Measurements from ENCODE around the gene RCHY1.
"Not testable (repeated sequence)": the region's sequence is repeated elsewhere in the genome, so short reads cannot be mapped to it uniquely, and the experiment has no call there.

The RCHY1 gene

DNA sequence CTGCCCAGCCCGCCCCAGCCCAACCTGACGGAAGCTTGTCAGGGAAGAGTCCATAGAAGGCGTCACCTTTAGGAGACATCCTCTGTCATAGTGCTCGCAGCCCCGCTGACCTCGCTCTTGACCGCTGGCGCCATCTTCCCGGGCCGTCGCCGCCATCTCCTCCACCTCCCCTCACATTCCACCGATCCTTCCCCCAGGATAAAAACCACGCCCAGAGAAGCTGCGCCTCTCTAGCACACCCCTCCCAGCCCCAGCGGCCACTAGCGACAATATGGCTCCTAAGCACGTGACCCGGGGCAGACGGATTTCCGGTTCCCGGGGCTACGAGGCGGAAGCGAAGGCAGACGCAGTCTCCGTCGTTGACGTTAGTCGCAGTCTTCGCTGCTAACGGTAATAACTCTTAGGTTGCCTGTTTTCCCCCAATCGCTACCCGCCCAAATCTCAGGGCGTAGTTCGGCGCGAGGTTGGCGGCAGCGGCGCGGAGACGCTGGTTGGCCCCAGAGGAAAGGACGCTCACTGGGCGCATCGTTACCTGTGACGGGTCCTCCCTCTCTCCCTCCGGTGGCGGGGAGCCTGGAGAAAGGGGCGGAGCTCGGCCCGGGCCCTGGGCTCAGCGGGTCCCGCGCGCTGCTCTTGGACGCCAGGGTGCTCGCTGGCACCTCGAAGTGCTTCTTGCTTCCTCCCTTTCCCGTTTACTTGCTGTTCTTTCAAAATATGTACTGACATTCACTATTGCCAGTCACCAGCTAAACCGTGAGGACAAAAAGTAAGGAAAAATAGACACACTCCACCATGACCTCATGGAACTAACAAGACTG is at the start of gene RCHY1, which contains the start of gene THAP6:
RCHY1 (minus strand) TSS at position 273 of the 818 bp plus-strand sequence; CDS start at position 156, 117 bp downstream.
THAP6 (plus strand) TSS at position 343 of the 818 bp plus-strand sequence. CDS start 980 bp downstream, outside the sequence.
- DNase-seq, result peak; percentile 88

DNA sequence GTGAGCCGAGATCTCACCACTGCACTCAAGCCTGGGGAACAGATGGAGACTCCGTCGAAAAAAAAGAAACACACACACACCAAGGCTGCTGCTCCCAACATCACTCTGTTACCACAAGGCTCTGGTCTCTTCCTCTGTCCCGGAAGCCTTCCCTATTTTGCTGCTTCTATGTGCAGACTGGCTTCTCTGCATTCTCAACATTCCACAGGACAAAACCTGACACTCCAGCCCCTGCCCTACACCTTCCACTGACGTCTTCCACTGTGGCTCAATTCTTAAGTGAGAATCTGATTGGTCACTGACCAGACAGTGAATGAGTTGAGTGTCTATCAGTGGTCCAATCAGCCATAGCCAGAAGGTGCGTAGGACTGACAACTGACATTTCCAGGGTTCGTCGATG is 47.6 kb upstream of the RCHY1 start:
- no peak for DNase-seq

DNA sequence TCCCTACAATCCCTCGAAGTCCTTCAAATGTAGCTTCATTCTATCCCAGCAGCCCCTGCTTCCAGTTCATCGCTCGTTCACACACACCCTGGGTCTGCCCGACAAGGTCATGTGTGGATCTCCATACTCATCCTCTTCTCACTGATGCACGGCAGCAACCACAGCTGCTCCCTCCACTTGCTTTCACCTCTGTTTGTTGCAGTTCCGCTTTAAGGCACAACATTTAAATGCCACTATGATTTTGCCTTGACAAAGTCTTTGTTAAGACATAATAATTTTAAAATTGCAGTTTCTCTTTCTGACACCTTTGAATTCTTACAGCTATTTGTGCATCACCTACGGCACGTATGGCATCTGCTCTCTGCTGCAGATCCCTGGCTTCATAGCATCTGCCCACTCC is 43.5 kb upstream of the RCHY1 start:
- no peak for DNase-seq

DNA sequence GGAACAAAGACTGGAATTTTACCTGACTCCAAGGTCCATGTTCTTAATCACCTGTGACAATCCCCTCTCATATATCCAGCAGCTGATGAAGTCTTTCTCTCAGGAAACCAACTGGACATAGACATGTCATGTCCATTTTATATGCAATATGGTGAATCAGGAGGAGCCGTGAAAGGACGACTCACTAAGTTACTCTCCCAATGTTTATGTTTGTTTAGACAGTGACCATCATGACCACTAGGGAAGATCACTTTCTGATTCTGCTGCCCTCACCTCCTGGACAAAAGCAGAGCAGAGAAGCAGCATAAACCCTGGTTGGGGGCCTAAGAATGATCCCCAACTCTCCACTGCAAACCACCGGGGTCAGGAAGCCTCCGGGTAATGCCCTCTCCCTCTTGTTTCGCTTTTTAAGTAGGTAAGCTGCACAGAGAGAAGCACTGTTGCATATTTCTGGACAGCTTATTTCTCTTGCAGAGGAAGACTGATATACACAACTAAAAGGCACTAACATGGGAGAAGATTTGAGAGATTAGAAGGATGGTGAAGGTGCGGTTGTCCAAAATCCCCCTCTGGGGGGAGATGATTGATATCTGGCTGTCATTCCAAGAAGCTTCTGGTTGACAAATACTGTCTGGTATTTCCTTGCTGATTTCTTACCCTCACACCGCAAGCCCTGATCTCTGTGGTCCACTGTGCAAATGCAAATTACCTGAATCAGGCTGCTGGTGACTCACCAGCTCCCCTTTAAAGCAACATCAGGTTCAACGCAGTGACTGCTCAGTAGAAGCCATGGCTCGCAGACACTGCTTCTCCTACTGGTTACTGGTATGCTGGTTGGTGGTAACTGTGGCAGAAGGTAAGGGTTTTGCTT is 41.3 kb upstream of the RCHY1 start, which contains the start of gene ODAPH:
ODAPH (plus strand) TSS at position 773 of the 871 bp plus-strand sequence; CDS start at position 790, 17 bp downstream.
- no peak for DNase-seq

DNA sequence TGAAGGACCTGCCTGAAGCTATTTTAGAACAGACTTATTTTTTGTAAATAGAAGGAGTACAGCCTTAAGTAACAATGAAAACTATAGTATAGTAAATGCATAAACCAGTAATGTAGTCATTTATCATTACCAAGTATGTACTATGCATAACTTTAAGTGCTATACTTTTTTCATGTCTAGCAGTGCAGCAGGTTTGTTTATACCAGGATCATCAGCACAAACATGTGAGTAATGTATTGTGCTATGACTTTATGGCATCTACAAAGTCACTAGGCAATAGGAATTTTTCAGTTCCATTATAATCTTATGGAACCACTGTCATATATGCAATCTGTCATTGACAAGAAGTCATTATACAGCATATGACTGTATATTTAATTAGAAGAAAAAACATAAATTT is 38.2 kb upstream of the RCHY1 start:
- no peak for DNase-seq

DNA sequence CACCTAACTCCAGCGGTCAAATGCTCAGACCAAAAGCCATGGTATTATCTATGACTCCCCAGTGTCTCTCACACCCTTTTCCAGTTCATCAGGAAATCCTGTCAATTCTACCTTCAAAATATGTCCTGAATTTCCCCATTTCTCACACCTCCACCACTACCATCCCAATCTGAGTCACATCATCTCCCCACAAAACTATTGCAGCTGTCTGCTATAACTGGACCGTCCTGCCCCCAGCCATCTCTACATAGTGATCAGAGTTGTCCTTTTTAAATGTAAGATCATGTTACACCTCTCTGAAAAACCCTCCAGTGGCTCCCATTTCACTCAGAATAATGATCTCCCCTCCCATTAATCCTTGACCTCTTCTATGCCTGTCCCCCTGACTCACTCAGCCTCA is 34.8 kb upstream of the RCHY1 start:
- no peak for DNase-seq

DNA sequence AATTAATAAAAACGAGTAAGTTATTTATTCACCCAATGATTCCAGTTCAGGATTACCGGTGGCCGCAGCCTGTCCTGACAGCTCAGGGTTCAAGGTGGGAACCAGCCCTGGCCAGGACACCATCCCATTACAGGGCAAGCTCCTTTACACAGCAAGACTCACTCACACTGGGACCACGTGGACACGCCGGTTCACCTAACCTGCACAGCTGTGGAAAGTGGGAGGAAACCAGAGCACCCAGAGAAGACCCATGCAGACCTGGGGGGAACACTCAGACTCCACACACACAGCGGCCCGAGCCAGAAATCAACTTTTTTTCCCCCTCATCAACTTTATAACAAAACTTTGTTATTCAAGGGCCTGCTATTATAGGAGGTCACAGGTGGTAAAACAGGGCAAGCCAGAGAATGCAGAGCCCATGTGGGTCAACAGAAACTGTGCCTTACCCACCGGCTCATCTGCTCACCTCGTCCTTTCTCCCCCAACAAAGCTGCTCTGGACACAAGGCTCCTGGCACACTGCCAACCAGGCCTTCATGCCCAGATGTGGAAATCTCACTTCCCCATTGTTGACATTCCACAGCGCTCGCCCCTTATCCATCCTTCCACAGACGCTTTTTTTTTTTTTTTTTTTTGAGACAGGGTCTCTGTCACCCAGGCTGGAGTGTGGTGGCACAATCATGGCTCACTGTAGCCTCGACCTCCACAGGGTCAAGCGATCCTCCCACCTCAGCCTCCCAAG is 33.6 kb upstream of the RCHY1 start:
- DNase-seq, result no peak

DNA sequence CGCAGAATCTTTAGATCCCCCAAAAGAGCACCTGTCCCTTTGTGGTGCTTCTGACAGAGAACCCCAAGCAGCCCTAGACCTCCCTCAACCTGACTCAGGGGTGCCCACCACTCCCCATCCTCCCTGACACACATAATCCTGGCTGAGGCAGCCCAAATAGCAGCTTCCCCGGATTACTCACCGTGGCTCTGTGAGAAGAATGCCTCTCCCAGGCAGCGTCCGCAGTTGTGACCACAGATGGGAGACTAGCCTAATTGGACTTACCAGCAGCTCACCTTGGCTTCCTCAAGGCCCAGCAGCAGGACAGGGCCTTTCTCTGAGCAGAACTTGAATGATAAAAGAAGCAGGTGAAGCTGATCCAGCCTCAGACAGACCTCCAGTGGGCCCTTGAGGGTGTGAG is 31.3 kb upstream of the RCHY1 start:
- no peak for DNase-seq

DNA sequence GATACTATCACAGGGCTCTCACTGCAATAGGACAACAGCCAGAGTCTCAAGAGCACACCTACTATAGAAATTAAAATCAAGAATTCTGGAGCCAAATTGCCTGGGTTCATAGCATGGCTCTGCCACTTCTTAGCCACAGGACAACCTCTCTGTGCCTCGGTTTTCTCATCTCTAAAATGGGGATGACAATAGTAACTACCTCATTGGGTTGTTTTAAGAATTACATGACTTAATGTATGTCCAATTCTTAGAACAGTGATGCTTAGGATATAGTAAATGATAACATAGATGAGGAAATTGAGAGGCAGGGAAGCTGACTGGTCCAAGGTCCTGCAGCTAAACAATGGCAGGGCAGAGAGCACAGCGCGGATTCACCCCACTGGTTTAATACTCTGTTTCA is 30.7 kb upstream of the RCHY1 start:
- DNase-seq, result no peak

DNA sequence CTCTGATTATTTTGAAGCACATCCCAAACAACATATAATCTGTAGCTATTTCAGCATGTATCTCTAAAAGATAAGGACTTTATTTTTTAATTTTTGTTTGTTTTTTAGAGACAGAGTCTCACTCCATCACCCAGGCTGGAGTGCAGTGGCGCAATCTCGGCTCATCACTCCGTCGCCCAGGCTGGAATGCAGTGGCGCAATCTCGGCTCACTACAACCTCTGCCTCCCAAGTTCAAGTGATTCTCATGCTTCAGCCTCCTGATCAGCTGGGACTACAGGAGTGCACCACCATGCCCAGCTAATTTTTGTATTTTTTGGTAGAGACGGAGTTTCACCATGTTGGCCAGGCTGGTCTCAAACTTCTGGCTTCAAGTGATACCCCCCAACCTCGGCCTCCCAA is 30.0 kb upstream of the RCHY1 start:
- DNase-seq, result not testable (repeated sequence)

DNA sequence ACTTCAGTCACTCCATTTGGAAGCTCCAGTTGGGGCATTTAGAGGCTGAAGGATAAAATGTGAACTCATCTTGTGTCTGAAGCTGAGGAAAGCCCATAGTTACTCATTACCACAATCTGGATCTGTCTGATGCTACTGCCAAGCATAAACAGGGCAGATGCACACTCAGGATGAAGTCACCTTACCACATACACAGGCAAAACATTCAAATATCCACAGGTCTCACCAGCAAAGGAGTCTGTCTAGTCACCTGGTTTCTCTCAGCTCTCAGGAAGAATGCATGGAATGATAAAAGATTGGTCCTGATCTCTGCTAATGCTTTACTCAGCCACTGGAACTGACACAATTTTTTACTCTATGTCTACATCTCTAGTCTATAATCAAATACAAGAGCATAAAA is 28.6 kb upstream of the RCHY1 start:
- no peak for DNase-seq

DNA sequence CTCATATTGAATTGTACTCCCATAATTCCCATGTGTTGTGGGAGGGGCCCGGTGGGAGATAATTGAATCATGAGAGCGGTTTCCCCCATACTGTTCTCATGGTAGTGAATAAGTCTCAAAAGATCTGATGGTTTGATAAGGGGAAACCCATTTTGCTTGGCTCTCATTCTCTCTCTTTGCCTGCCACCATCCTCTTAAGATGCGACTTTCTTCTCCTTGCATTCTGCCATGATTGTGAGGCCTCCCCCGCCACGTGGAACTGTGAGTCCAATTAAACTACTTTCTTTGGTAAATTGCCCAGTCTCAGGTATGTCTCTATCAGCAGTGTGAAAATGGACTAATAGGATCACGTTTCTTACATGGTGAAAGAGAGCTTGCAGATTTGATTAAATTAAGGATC is 23.1 kb upstream of the RCHY1 start:
- DNase-seq, result not testable (repeated sequence)

DNA sequence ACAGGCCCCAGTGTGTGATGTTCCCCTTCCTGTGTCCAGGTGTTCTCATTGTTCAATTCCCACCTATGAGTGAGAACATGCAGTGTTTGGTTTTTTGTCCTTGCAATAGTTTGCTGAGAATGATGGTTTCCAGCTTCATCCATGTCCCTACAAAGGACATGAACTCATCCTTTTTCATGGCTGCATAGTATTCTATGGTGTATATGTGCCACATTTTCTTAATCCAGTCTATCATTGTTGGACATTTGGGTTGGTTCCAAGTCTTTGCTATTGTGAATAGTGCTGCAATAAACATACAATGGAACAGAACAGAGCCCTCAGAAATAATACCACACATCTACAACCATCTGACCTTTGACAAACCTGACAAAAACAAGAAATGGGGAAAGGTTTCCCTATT is 19.7 kb upstream of the RCHY1 start:
- not testable (repeated sequence) for DNase-seq

DNA sequence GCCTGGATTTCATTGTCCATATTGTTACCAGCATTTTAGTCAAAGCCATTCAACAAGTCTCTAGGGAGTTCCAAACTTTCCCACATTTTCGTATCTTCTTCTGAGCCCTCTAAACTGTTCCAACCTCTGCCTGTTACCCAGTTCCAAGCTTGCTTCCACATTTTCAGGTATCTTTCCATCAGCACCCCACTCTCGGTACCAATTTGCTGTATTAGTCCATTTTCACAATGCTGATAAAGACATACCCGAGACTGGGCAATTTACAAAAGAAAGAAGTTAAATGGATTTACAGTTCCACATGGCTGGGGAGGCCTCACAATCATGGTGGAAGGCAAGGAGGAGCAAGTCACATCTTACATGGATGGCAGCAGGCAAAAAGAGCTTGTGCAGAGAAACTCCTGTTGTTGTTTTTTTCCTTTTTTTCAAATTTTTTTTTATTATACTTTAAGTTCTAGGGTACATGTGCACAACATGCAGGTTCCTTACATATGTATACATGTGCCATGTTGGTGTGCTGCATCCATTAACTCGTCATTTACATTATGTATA is 19.2 kb upstream of the RCHY1 start:
- not testable (repeated sequence) for DNase-seq

DNA sequence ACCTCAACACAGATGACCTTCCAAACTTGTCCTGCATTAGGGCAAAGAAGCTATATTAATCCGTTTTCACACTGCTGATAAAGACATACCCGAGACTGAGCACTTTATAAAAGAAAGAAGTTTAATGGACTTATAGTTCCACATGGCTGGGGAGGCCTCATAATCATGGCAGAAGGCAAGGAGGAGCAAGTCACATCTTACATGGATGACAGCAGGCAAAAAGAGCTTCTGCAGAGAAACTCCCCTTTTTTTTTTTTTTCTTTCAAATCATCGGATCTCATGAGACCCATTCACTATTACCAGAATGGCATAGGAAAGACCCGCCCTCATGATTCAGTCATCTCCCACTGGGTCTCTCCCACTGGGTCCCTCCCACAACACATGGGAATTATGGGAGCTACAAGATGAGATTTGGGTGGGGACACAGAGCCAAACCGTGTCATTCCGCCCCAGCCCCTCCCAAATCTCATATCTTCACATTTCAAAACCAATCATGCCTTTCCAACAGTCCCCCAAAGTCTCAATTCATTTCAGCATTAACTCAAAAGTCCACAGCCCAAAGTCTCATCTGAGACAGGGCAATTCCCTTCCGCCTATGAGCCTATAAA is 17.4 kb upstream of the RCHY1 start:
- DNase-seq, result not testable (repeated sequence)

DNA sequence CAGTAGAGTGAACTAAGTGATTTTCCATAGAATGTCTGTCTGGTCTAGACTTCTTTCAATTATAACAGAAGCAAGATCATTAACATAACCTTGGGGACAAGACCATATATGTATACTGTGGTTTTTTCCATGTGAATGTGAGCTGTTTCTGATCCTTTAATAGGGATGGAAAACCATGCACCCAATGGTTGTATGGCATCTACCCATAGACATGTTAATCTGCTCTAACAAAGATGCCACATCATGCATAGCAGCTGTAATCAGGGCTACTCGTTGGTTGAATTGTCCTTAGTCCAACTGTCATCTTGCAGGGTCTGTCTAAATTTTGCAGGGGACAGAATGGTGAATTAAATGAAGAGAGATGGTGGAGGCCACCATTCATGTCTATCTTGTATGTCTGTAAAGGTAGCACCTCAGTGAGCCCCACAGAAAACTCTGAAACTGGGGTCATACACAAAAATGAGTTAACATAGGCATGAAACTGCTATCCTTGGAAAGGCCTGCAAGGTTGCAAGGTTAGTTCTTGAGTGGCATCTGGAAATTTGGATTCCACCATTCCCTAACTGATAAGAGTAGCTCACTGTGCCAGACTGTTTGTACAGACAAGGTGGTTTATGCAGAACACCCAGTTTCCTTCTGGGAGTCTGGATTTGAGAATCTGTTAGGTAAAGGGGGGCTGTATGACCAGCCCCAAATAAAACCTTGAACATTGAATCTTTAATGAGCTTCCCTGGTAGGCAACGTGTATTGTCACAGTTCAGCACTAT is 16.5 kb upstream of the RCHY1 start:
- no peak for DNase-seq

DNA sequence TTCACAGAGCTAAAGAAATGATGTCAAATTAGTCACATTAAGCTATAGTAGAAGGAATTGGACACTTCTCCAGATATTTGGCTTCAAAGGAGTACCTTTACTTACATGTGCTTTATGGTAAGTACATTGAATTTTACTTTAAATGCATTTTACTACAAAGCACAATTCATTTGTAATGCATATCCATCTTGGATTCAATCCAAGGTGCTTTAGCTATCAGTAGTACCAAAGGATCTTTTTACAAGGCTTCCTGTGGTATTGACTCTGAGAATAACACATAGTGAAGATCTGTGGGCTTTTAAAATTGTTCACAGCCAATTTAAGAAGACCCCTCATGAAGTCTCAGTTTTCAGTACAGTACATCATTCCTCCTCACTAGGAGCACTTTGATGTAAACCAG is 13.3 kb upstream of the RCHY1 start:
- DNase-seq, result no peak

DNA sequence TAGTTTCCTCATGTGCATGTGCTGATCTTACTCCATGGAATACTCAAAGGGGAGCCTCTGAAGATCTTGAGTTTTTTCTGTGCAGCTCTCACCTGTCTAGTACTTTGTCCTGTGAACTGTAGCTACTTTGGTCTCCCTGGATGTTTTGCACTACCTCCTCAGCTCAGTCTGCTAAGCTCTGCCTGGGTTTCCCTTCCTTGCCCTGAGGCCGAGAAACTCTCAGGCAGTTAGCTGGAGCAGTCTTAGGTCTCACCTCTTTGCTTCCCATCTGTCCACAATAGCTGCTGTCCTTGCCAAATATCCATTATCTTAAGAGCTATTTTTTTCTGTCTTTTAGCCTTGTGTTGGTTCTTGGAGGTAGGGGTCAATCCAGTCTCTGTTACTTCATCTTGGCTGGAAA is 11.7 kb upstream of the RCHY1 start:
- no peak for DNase-seq

DNA sequence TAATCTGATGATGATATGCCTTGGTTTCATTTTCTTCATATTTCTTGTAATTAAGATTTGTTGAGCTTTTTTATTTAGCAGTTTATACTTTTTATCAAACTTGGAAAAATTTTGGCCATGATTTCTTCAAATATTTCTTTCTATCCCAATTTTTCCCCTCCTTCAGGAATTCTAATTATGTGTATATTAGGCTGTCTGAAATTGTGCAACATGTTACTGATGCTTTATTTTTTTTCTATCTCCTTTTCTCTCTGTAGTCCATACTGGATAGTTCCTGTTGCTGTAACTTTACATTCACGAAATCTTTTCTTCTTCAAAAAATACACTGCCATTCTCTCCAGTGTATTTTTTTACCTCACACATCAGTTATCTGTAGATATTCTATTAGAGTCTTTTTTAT is 10.9 kb upstream of the RCHY1 start:
- no peak for DNase-seq

DNA sequence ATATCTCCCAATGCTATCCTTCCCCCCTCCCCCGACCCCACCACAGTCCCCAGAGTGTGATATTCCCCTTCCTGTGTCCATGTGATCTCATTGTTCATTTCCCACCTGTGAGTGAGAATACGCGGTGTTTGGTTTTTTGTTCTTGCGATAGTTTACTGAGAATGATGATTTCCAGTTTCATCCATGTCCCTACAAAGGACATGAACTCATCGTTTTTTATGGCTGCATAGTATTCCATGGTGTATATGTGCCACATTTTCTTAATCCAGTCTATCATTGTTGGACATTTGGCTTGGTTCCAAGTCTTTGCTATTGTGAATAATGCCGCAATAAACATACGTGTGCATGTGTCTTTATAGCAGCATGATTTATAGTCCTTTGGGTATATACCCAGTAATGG is 5.2 kb upstream of the RCHY1 start:
- DNase-seq, result not testable (repeated sequence)

DNA sequence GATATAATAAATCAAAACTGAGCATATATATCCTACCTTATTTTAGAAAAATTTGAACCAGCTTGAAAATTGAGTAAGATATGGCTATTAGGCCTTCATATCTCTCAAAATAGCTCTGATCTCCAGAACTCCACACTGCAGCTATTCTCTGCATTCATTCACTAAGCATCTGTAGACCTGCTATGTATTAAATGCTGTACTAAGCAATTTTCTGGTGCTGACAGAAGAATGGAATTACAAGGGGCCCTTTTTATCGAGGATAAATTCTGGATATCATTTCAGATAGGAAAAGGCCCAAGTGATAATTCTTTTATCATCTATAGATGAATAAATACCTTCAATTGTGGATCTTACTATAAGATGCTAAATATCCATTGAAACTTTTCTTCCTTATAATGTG is 1.9 kb upstream of the RCHY1 start:
- no peak for DNase-seq
